Endothelial cell (in vitro differentiated cells): ENCODE measurements around the gene SLIT1. TPM values are rescaled to one million over a fixed set of nuclear protein-coding genes. Genes with fewer than 3 reads are reported as not detected.

Experiments used
- DNase-seq: peaks from one replicate; pipeline ENCODE4 v3.0.0; 2021; ENCODE audit warnings: low spot score
- H3K27ac Mint-ChIP-seq: one replicate; pipeline ENCODE4 v1.8.0; 2021; ENCODE audit warnings: mixed read lengths, inconsistent platforms; ENCODE audit not compliant: unreplicated experiment
- H3K27me3 Mint-ChIP-seq: one replicate; pipeline ENCODE4 v1.8.0; 2021; ENCODE audit warnings: mild to moderate bottlenecking, moderate library complexity, mixed read lengths, inconsistent platforms; ENCODE audit not compliant: unreplicated experiment
- H3K36me3 Mint-ChIP-seq: one replicate; pipeline ENCODE4 v1.8.0; 2021; ENCODE audit warnings: mild to moderate bottlenecking, low read depth, mixed read lengths, inconsistent platforms; ENCODE audit not compliant: unreplicated experiment
- H3K4me1 Mint-ChIP-seq: one replicate; pipeline ENCODE4 v1.8.0; 2021; ENCODE audit warnings: mild to moderate bottlenecking, mixed read lengths, inconsistent platforms; ENCODE audit not compliant: unreplicated experiment
- H3K4me3 Mint-ChIP-seq: one replicate; pipeline ENCODE4 v1.8.0; 2021; ENCODE audit warnings: mild to moderate bottlenecking, mixed read lengths, inconsistent platforms; ENCODE audit not compliant: unreplicated experiment
- H3K9me3 Mint-ChIP-seq: one replicate; pipeline ENCODE4 v1.8.0; 2021; ENCODE audit warnings: mixed read lengths, inconsistent platforms; ENCODE audit not compliant: unreplicated experiment
- total RNA-seq: library from RNA; stranded (reverse); fragmentation: NEBNext Ultra II Directional; extraction: Animal tissue kit (Norgen Biotek cat#: 25700); gene quantifications from one replicate; pipeline ENCODE4 v1.2.1, GENCODE V29; 2021; ENCODE audit not compliant: unreplicated experiment
- TF ChIP-seq, protein P1 (sequence below): fragments of 200-600 bp; sonication (generic); IDR thresholded peaks from one replicate; pipeline ENCODE4 v1.5.0; 2021; ENCODE audit warnings: antibody characterized with exemption; ENCODE audit not compliant: unreplicated experiment

SLIT1 gene
- total RNA-seq, 1 donor from 2014 or later, result 0.54 TPM

DNA sequence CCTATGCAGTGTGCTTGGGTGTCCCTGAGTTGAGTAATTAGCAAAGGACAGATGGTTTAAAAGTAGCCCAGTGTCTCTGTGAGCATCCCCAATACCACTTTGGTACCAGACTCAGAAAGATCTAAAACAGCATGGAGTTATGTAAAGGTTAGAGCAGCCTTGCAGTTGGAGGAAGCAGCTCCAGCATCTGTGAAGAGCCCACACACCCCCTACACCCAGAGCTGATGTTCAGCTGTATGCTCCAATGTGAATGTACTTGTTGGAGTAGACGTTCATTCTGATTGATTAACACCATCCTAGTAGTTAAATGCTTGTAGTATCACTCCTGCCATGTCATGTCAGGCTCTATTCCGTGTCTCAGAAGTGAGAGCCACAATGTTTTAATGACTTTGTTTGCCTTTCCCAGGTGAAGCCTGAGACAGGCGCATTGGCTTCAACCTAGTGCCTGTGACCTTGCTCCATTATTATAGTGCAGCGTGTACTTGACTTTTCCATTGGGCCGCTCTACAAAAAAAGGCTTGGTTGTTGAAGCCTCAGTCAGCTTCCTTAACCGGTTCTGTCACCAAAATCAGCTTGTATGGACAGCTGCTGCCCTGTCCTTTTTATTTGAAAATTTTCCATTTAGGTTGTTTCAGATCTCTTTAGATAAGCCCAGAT lies 199.4 kb downstream of the SLIT1 start:
- TF ChIP-seq, protein P1, sequence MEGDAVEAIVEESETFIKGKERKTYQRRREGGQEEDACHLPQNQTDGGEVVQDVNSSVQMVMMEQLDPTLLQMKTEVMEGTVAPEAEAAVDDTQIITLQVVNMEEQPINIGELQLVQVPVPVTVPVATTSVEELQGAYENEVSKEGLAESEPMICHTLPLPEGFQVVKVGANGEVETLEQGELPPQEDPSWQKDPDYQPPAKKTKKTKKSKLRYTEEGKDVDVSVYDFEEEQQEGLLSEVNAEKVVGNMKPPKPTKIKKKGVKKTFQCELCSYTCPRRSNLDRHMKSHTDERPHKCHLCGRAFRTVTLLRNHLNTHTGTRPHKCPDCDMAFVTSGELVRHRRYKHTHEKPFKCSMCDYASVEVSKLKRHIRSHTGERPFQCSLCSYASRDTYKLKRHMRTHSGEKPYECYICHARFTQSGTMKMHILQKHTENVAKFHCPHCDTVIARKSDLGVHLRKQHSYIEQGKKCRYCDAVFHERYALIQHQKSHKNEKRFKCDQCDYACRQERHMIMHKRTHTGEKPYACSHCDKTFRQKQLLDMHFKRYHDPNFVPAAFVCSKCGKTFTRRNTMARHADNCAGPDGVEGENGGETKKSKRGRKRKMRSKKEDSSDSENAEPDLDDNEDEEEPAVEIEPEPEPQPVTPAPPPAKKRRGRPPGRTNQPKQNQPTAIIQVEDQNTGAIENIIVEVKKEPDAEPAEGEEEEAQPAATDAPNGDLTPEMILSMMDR, result no peak
- H3K27me3 Mint-ChIP-seq, result peaks cover 6% of the 10 kb centered on the region
- no peak for DNase-seq
- peaks cover 7% of the 10 kb centered on the region for H3K36me3 Mint-ChIP-seq
- H3K9me3 Mint-ChIP-seq, result no peaks in the 10 kb centered on the region
- H3K27ac Mint-ChIP-seq, result no peak overlapping the region
- H3K4me3 Mint-ChIP-seq, result no peak overlapping the region
- peaks cover 27% of the 10 kb centered on the region for H3K4me1 Mint-ChIP-seq

DNA sequence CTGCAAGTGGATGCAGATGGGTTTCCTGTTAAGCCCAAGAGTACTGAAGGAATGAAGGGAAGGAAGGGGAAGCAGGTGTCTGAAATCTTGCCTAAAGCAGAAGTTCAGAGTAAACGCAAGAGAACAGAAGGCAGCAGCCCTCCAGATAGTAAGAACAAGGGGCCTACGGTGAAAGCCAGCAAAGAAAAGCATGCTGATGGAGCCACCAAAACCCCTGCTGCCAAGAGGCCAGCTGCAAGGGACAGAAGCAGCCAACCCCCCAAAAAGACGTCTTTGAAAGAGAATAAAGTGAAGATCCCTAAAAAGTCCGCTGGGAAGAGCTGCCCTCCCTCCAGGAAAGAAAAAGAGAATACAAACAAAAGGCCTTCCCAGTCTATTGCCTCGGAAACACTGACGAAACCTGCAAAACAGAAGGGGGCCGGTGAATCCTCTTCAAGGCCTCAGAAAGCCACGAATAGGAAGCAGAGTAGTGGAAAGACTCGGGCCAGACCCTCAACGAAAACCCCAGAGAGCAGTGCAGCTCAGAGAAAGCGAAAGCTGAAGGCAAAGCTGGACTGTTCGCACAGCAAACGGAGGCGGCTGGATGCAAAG lies 201.1 kb downstream of the SLIT1 start:
- no peak for DNase-seq
- no peak overlapping the region for H3K4me3 Mint-ChIP-seq
- H3K4me1 Mint-ChIP-seq, result peaks cover 23% of the 10 kb centered on the region
- H3K27ac Mint-ChIP-seq, result peak overlapping the region; percentile 85
- peaks cover 14% of the 10 kb centered on the region for H3K36me3 Mint-ChIP-seq
- peaks cover 6% of the 10 kb centered on the region for H3K27me3 Mint-ChIP-seq
- no peaks in the 10 kb centered on the region for H3K9me3 Mint-ChIP-seq
- TF ChIP-seq, protein P1, result no peak

DNA sequence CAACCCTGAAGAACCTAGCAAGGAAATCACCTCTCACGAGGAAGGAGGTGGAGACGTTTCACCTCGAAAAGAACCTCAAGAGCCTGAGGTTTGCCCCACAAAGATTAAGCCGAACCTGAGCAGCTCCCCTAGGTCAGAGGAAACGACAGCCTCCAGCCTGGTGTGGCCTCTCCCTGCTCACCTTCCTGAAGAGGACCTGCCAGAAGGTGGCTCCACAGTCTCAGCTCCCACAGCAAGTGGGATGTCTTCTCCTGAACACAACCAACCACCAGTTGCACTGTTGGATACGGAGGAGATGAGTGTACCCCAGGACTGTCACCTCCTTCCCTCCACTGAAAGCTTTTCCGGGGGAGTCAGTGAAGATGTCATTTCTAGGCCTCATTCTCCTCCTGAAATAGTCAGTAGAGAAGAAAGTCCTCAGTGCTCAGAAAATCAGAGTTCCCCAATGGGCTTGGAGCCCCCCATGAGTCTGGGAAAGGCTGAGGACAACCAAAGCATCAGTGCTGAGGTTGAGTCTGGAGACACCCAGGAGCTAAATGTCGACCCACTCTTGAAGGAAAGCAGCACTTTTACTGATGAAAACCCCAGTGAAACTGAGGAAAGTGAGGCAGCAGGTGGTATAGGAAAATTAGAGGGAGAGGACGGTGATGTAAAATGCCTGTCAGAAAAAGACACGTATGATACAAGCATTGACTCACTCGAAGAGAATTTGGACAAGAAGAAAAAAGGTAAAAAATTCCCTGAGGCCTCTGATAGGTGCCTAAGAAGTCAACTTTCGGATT lies 203.4 kb downstream of the SLIT1 start:
- H3K27ac Mint-ChIP-seq, result no peak overlapping the region
- H3K4me1 Mint-ChIP-seq, result peaks cover 23% of the 10 kb centered on the region
- H3K36me3 Mint-ChIP-seq, result peaks cover 14% of the 10 kb centered on the region
- no peaks in the 10 kb centered on the region for H3K9me3 Mint-ChIP-seq
- TF ChIP-seq, protein P1, result no peak
- peaks cover 6% of the 10 kb centered on the region for H3K27me3 Mint-ChIP-seq
- no peak for DNase-seq
- H3K4me3 Mint-ChIP-seq, result no peak overlapping the region

DNA sequence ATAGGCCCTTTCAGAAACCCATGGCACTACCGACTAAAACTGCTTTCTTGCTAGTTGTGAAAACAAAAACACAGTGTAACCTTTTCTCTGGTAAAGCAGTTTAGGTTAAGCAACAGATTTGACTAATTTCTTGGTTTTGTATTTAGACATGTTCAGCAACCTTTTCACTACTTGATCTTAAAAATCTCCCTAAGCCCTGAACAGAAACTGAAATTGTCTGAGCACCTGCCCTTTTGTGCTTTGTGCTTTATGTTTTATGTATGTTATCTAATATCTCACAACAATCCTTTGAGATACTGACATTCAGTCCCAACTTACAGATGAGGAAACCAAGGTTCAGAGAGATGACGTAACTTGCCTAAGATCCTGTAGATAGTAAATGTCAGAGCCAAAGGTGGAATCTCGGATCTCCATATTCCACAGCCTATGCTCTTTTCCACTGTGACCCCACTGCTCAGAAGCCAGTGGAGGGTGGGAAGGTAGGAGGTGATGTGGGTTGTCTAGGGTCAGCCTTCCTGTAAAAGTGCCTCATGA lies 207.1 kb downstream of the SLIT1 start:
- no peak overlapping the region for H3K27ac Mint-ChIP-seq
- no peaks in the 10 kb centered on the region for H3K9me3 Mint-ChIP-seq
- H3K36me3 Mint-ChIP-seq, result peaks cover 14% of the 10 kb centered on the region
- peaks cover 12% of the 10 kb centered on the region for H3K4me1 Mint-ChIP-seq
- TF ChIP-seq, protein P1, result no peak
- no peak overlapping the region for H3K4me3 Mint-ChIP-seq
- no peaks in the 10 kb centered on the region for H3K27me3 Mint-ChIP-seq
- no peak for DNase-seq

DNA sequence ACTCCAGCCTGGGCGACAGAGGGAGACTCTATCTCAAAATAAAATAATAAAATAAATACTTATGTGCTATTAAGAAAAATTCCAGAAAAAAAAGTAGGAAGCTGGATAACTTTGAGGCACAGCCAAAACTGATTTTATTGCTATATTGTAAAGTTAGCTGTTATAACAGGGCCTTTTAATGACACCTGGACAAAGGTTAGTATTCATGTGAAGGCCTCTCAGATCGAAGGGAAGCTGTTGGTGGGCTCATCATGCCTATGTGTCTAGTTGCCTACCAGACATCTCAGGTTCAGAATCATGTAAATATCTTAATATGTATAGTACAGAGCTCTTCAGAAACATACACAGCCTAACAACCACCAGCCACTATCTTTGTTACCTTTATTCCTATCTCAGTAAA lies 210.6 kb downstream of the SLIT1 start:
- no peak for DNase-seq
- H3K4me3 Mint-ChIP-seq, result no peak overlapping the region
- TF ChIP-seq, protein P1, result no peak
- peak overlapping the region; percentile 26 for H3K27ac Mint-ChIP-seq
- no peaks in the 10 kb centered on the region for H3K36me3 Mint-ChIP-seq
- peaks cover 9% of the 10 kb centered on the region for H3K4me1 Mint-ChIP-seq
- H3K27me3 Mint-ChIP-seq, result no peaks in the 10 kb centered on the region
- H3K9me3 Mint-ChIP-seq, result no peaks in the 10 kb centered on the region
